ENCODE data around the gene CCNF. TPM values are rescaled to one million over a fixed set of nuclear protein-coding genes. Genes with fewer than 3 reads are reported as not detected.
"Not testable (repeated sequence)": the region's sequence is repeated elsewhere in the genome, so short reads cannot be mapped to it uniquely, and the experiment has no call there.

Gene CCNF, protein sequence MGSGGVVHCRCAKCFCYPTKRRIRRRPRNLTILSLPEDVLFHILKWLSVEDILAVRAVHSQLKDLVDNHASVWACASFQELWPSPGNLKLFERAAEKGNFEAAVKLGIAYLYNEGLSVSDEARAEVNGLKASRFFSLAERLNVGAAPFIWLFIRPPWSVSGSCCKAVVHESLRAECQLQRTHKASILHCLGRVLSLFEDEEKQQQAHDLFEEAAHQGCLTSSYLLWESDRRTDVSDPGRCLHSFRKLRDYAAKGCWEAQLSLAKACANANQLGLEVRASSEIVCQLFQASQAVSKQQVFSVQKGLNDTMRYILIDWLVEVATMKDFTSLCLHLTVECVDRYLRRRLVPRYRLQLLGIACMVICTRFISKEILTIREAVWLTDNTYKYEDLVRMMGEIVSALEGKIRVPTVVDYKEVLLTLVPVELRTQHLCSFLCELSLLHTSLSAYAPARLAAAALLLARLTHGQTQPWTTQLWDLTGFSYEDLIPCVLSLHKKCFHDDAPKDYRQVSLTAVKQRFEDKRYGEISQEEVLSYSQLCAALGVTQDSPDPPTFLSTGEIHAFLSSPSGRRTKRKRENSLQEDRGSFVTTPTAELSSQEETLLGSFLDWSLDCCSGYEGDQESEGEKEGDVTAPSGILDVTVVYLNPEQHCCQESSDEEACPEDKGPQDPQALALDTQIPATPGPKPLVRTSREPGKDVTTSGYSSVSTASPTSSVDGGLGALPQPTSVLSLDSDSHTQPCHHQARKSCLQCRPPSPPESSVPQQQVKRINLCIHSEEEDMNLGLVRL
- 6.3 TPM for total RNA-seq (ENCODE audit: insufficient read depth, low replicate concordance)

GRCh38 chr16:2429034-2429770 lies at the start of gene CCNF:
Gene CCNF (plus strand): TSS chr16:2429447. CDS start chr16:2429482, 35 bp downstream.
- peak; percentile 97 for DNase-seq (ENCODE audit: low spot score)

GRCh38 chr16:2383501-2383900 lies 45.7 kb upstream of the CCNF start:
- no peak for DNase-seq (ENCODE audit: low spot score)

DNA sequence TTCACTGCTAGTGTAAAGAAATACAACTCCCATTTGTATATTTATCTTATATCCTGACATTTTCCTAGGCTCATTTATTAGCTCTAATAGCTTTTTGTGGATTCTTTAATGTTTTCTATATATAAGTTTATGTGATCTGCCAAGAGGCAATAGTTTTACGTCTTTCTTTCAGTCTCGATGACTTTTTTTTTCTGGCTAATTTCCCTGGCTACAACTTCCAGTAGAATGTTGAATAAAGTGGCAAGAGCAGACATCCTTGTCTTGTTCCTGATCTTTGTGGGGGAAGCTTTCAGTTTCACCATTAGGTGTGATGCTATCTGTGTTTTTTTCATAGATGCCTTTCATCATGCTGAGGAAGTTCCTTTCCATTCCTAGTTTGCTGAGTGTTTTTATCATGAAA lies 44.8 kb upstream of the CCNF start:
- DNase-seq (ENCODE audit: low spot score): no peak

- peak; percentile 16 for DNase-seq (ENCODE audit: low spot score)
These were observed 43.9 kb upstream of the CCNF start for GRCh38 chr16:2385190-2385836.

DNA sequence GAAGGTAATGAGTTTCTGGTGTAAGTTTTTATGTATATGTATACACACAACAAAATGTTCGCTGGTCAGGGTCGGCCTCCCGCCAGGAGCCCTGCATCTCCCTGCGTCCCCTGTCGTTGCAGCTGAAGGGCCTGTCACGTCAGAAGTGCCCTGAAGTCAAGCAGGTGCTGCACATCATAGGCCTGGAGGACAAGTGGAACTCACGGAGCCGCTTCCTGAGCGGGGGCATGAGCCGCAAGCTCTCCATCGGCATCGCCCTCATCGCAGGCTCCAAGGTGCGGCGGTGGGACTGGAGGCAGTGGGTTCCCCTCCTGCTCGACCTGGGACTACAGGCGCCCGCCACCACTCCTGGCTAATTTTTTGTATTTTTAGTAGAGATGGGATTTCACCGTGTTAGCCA lies 43.3 kb upstream of the CCNF start:
- not testable (repeated sequence) for DNase-seq (ENCODE audit: low spot score)

GRCh38 chr16:2386990-2387389 lies 42.3 kb upstream of the CCNF start:
- no peak for DNase-seq (ENCODE audit: low spot score)

DNA sequence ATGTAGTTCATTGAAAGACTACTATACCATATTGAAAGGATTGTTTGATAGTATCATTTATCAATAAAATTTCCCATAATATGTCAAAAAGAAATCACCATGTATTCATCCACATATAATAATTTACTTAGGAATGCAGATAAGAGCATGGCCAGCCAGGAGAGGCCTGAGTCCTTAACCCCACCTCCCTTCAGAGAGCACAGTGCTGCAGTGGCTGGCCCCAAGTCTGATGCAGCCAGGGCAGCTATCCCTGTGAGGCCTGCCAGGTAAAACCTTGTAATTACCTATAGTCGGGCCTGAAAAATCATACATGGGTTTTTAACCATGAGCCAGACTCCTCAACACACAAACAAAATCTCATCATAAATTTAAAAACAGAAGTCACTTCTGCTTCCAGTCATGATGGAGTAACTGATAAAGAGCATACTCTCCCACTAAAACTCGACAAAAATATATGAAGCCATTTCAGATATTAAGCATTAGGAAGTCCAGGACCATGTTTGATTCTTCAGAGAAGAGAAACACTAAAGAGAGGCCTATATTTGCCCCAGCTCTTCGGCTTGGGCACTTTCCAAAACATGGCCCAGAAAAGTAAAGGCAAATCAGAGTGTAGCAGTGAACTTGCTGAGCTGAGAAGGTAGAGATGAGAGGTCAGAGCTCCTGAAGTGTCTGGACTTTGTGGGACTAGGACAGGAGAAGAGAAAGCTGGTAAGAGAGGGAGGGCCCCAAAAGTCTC lies 40.9 kb upstream of the CCNF start:
- DNase-seq (ENCODE audit: low spot score): no peak

DNA sequence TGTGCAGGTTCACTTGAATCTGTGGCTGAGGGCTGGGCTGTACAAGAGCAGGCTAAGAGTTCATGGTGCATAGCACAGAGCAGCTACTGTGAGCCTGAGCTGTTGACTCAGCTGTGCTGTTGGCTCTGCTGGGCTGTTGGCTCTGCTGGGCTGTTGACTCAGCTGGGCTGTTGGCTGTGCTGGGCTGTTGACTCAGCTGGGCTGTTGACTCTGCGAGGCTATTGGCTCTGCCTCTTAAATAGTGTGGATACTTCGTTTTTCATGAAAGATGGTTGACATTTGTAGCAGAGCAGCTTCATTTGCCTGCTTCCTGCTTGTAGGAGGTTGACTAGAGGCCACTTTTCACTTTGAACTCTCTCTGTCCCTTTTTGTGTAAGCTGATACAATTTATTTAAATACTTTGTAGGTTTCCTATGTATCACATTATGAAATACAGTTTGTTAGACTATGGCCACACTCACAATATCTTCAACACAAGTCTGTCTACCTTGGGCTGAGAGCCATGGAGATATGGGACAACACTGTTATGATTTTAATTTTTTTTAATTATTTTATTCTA lies 40.3 kb upstream of the CCNF start:
- DNase-seq (ENCODE audit: low spot score): no peak

DNA sequence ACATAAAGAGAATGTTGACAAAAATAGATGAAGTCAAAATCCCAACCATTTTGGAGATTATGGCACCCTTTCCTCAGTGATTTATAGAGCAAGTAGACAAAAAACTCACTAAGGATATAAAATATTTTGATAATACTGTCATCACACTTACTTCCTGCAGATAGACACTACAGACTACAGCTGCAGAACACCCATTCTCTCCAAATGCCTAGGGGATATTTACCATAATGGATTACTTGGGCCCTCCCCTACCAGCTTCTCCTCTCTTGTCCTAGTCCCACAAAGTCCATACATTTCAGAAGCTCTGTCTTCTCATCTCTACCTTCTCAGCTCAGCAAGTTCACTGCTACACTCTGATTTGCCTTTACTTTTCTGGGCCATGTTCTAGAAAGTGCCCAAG lies 37.2 kb upstream of the CCNF start:
- no peak for DNase-seq (ENCODE audit: low spot score)

DNA sequence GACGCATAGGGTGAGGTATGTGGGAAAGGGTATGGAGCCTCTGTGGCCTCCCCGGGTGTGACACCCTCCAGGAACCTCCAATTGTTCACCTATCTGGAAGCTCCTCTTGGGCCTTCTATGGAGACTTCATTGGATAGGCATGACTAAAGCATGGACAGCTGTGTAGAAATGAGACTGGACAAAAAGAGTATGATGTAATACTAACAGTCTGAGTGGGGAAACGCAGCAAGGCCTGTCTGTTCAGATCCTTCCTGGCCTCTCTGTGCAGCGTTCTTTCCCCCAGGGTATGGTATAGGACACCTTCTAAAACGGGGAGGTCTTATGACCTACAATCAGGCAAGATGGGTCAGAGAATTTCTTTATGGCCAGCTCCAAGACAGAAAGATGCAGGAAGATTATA lies 30.7 kb upstream of the CCNF start:
- DNase-seq (ENCODE audit: low spot score): no peak

- no peak for DNase-seq (ENCODE audit: low spot score)
These were observed 25.1 kb upstream of the CCNF start for GRCh38 chr16:2404099-2404498.

- DNase-seq (ENCODE audit: low spot score): no peak
These were observed 14.2 kb upstream of the CCNF start for GRCh38 chr16:2415085-2415484.

- DNase-seq (ENCODE audit: low spot score): no peak
These were observed 9.2 kb upstream of the CCNF start for GRCh38 chr16:2420035-2420434.

DNA sequence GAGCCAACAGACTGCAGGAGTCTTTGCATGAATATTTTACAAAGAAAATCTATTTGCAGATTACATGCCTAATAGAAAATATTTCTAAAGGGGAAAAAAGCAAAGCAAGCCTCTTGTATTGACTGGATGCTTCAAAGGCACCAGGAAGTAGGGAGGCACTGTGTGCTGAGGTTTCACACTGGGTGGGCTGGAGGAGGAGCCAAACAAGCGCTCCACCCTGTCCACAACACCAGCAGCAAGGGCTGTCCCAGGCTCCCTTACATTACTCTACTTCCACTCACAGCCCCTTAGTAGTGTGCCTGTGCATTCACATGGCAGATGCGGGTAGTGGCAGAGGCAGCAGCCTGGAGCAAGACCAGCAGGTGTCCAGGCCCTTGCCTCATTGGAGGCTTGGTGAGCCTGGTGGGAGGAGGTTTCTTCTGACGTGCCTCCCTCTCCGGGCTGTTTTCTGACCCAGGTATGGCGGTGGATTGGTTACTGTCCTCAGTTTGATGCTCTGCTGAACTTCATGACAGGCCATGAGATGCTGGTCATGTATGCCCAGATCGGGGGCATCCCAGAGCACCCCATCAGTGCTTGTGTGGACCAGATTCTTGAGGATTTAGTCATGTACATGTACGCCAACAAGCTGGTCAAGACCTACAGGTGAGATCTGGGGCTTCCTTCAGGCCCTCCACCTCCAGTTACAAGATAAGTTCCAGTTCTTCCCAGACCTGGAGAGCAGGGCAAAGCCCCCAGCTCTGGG lies 7.0 kb upstream of the CCNF start:
- no peak for DNase-seq (ENCODE audit: low spot score)

GRCh38 chr16:2424061-2425007 lies 4.9 kb upstream of the CCNF start:
- no peak for DNase-seq (ENCODE audit: low spot score)

DNA sequence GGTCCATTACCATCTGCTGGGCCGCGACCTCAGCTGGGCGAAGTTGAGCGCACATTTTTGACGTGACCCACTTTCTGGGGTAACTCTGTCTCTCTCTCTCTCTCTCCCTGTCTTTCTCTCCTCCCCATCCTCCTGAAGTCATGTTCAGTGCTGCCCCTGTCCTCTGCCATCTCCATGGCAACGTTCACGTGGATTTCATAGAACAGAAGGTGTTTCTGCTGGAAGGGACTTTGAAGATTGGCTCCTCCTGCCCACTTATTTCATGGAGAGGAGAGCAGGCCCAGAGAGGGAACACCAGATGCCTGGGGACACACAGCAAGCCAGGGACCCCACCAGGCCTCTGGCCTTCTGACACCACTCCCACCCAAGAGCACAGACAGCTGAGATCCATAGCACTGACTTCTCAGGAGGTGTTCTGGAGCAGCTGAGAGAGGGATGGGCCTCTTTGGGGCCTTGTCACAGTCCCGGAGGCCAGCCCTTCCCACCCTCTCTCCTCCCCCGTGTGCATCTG lies 4.2 kb upstream of the CCNF start:
- DNase-seq (ENCODE audit: low spot score): no peak

- no peak for DNase-seq (ENCODE audit: low spot score)
These were observed 3.3 kb upstream of the CCNF start for GRCh38 chr16:2425825-2426430.

DNA sequence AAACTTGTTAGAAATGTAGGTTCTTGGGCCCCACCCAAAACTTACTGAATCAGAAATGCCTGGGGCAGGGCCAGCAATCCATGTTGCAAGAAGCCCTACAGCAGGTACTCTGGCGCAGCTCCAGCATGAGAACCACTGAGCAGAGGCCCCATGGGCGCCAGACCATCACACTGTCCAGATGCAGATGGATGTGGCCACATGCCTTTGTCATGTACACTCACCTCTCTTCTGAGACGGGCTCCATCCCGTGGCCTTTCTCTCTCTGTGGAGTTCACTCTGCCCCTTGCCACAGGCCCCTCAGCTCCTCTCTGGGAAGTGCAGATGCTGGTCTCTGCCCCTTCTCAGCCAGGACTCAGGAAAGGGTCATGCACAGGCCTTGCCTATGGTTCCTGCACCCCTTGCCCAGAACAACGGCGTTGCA lies 2.3 kb upstream of the CCNF start:
- no peak for DNase-seq (ENCODE audit: low spot score)
